CD4-positive, alpha-beta T cell (primary cell): ENCODE data around the gene PTPRD. TPM values are rescaled to one million over a fixed set of nuclear protein-coding genes. Genes with fewer than 3 reads are reported as not detected.

Experiments used
- ATAC-seq: fragments of 200-7000 bp; cut with Tn5 transposase; one replicate; pipeline ENCODE4 v1.10.0; 2022; ENCODE audit warnings: mild to moderate bottlenecking; ENCODE audit not compliant: poor library complexity
- CTCF ChIA-PET: fragments of 350-600 bp; sonication (Branson Sonifier 250); formaldehyde crosslinking; loops from one replicate; lab custom pipeline; 2021; ENCODE audit warnings: antibody characterized with exemption, inconsistent platforms; lab: Charles Lee
- POLR2A ChIA-PET: fragments of 350-600 bp; sonication (Branson Sonifier 250); formaldehyde crosslinking; loops from one replicate; lab custom pipeline; 2021; ENCODE audit warnings: antibody characterized with exemption, inconsistent platforms; lab: Charles Lee
- DNase-seq, 14 experiments: peaks; one replicate each; pipeline ENCODE4 v3.0.0-alpha.2; 2013 to 2020; ENCODE audit warnings: mixed read lengths in 2 of 14
- H3K27ac ChIP-seq, 2 donors: one replicate each; pipeline versions ENCODE4 v1.5.1 to v1.7.0; 2013; ENCODE audit warnings: low read length in 2 of 2, low read depth in 1 of 2, mild to moderate bottlenecking in 1 of 2
- H3K27me3 ChIP-seq, 2 experiments: 1 replicate in 1 of 2; 2 replicates in 1 of 2; pipeline versions ENCODE4 v1.6.1 to v1.7.0; 2013; ENCODE audit warnings: low read length in 2 of 2, control low read depth in 1 of 2, mild to moderate bottlenecking in 1 of 2, moderate library complexity in 1 of 2; ENCODE audit not compliant: insufficient read depth in 2 of 2, control insufficient read depth in 1 of 2
- H3K36me3 ChIP-seq: one replicate; pipeline ENCODE4 v1.6.1; 2013; ENCODE audit warnings: low read length, control low read depth; ENCODE audit not compliant: insufficient read depth
- H3K4me1 ChIP-seq: one replicate; pipeline ENCODE4 v1.6.1; 2013; ENCODE audit warnings: low read length, control low read depth; ENCODE audit not compliant: insufficient read depth
- H3K4me3 ChIP-seq: one replicate; pipeline ENCODE4 v1.5.1; 2013; ENCODE audit warnings: mild to moderate bottlenecking, low read length, moderate library complexity
- H3K9me3 ChIP-seq, 2 experiments: 1 replicate in 1 of 2; 2 replicates in 1 of 2; pipeline versions ENCODE4 v1.6.1 to v1.7.0; 2013; ENCODE audit warnings: low read length in 2 of 2, mild to moderate bottlenecking in 2 of 2, control low read depth in 1 of 2, moderate library complexity in 1 of 2; ENCODE audit not compliant: control insufficient read depth in 1 of 2, insufficient read depth in 1 of 2
- H3K27ac Mint-ChIP-seq: one replicate; pipeline ENCODE4 v1.8.0; 2020; ENCODE audit warnings: mixed read lengths
- H3K27me3 Mint-ChIP-seq: one replicate; pipeline ENCODE4 v1.8.0; 2021; ENCODE audit warnings: mixed read lengths
- H3K36me3 Mint-ChIP-seq: one replicate; pipeline ENCODE4 v1.8.0; 2021; ENCODE audit warnings: low read depth, mixed read lengths
- H3K4me1 Mint-ChIP-seq: one replicate; pipeline ENCODE4 v1.8.0; 2021; ENCODE audit warnings: low read depth, mixed read lengths
- H3K4me3 Mint-ChIP-seq: one replicate; pipeline ENCODE4 v1.8.0; 2020; ENCODE audit warnings: mild to moderate bottlenecking, mixed read lengths
- H3K9me3 Mint-ChIP-seq: one replicate; pipeline ENCODE4 v1.8.0; 2020; ENCODE audit warnings: mixed read lengths
- intact Hi-C, 2 experiments: fragments of 100-400 bp; cut with DNase I in 1 of 2; cut with micrococcal nuclease in 1 of 2; formaldehyde crosslinking; loops; one replicate each; pipeline versions ENCODE4 v1.15.1 to v1.9.0; 2023 to 2025; cut with DNase I, micrococcal nuclease
- total RNA-seq, 174 experiments: library from RNA in 2 of 174; stranded (reverse) in 2 of 174; gene quantifications; one replicate each; pipeline ENCODE4 v1.2.3 and lab custom pipeline; 2021 to 2026
- TF ChIP-seq, protein P1 (sequence below): fragments of 200-600 bp; IDR thresholded peaks from one replicate; pipeline ENCODE4 v1.8.0; 2022; ENCODE audit warnings: antibody characterized with exemption, mild to moderate bottlenecking

PTPRD gene
- total RNA-seq, 2 experiments from 2014 or later: not detected

DNA sequence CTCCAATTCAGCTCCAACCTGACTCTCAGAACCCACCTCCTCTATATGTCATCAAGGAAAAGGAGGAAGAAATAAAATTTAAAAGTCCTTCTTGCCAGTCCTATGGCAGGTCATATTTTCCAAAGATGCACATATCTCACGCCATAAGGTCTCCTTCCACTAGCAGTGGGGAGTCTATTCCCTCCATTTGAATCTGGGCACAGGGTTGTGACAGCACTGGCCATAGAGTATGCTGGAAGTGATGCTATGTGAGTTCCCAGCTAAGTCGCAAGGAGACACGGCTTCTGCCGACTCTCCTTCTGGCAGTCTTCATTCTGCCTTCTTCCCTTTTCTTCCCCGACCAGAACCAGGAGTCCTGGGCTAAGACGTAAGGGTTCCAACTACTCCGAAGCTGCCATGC, 1929.3 kb downstream of the PTPRD start:
- ChIA-PET POLR2A (no interaction called here), CTCF (no interaction called here)
- H3K27me3 ChIP-seq: no peaks in the 10 kb centered on the region
- no peaks in the 10 kb centered on the region for H3K27me3 Mint-ChIP-seq
- H3K27ac ChIP-seq: no peak overlapping the region
- no peak overlapping the region for H3K4me3 Mint-ChIP-seq
- TF ChIP-seq, protein P1, sequence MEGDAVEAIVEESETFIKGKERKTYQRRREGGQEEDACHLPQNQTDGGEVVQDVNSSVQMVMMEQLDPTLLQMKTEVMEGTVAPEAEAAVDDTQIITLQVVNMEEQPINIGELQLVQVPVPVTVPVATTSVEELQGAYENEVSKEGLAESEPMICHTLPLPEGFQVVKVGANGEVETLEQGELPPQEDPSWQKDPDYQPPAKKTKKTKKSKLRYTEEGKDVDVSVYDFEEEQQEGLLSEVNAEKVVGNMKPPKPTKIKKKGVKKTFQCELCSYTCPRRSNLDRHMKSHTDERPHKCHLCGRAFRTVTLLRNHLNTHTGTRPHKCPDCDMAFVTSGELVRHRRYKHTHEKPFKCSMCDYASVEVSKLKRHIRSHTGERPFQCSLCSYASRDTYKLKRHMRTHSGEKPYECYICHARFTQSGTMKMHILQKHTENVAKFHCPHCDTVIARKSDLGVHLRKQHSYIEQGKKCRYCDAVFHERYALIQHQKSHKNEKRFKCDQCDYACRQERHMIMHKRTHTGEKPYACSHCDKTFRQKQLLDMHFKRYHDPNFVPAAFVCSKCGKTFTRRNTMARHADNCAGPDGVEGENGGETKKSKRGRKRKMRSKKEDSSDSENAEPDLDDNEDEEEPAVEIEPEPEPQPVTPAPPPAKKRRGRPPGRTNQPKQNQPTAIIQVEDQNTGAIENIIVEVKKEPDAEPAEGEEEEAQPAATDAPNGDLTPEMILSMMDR: no peak
- no peaks in the 10 kb centered on the region for H3K4me1 Mint-ChIP-seq
- no peak overlapping the region for H3K27ac Mint-ChIP-seq
- no peak overlapping the region for H3K4me3 ChIP-seq
- H3K4me1 ChIP-seq: no peaks in the 10 kb centered on the region
- ATAC-seq (no peak), DNase-seq (no peak)
- no peaks in the 10 kb centered on the region for H3K9me3 Mint-ChIP-seq
- intact Hi-C loops: no loop called here
- H3K36me3 Mint-ChIP-seq: no peaks in the 10 kb centered on the region
- H3K9me3 ChIP-seq: no peaks in the 10 kb centered on the region
- H3K36me3 ChIP-seq: no peaks in the 10 kb centered on the region

DNA sequence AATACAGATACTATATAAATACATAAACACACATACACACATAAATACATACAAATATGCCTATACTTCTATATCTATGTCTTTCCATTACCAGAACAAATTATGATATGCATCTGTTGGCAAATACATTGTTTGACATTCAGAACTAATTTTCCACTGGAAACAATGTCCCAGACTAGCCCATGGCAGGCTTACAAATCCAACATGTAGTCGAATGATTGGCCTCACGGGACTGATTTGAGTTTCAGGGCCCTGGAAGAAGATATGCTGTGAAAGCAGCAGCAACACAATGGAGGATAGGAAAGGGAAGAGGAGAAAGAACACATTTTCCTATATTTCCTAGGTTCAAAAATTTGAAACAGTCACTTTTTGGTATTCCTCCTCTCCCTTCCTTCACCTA, 1932.1 kb downstream of the PTPRD start:
- no peak for DNase-seq
- TF ChIP-seq, protein P1: no peak
- no peaks in the 10 kb centered on the region for H3K27me3 Mint-ChIP-seq
- CTCF ChIA-PET: no interaction called here
- H3K4me1 Mint-ChIP-seq: no peaks in the 10 kb centered on the region
- POLR2A ChIA-PET: no interaction called here
- H3K4me3 Mint-ChIP-seq: no peak overlapping the region
- Histone ChIP-seq H3K9me3 (no peaks in the 10 kb centered on the region), H3K36me3 (no peaks in the 10 kb centered on the region), H3K4me1 (no peaks in the 10 kb centered on the region), H3K27me3 (no peaks in the 10 kb centered on the region), H3K4me3 (no peak overlapping the region), H3K27ac (no peak overlapping the region)
- H3K9me3 Mint-ChIP-seq: no peaks in the 10 kb centered on the region
- H3K36me3 Mint-ChIP-seq: no peaks in the 10 kb centered on the region
- ATAC-seq: no peak
- no peak overlapping the region for H3K27ac Mint-ChIP-seq
- intact Hi-C loops: no loop called here

DNA sequence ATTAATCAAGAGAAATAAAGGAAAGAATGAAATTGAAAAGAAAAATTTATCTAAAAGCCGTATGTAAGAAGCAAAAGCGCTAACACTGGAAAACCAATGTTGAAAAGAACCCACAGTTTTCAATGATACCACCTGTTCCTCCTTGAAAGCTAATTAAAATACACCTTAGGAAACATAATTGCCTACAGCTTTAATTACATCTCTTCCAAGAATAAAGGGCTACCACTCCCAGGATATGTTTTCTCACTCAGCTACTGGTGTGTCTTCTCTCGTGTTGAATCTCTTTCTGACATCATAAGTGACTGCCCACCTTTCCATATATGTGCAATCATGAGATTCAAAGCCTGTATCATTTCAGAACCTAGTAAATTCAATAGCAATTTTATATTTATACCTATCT, 1932.6 kb downstream of the PTPRD start:
- DNase-seq (no peak), ATAC-seq (no peak)
- Mint-ChIP-seq H3K27ac (no peak overlapping the region), H3K4me1 (no peaks in the 10 kb centered on the region), H3K9me3 (no peaks in the 10 kb centered on the region), H3K27me3 (no peaks in the 10 kb centered on the region), H3K36me3 (no peaks in the 10 kb centered on the region), H3K4me3 (no peak overlapping the region)
- ChIA-PET CTCF (no interaction called here), POLR2A (no interaction called here)
- no peaks in the 10 kb centered on the region for H3K27me3 ChIP-seq
- H3K4me1 ChIP-seq: no peaks in the 10 kb centered on the region
- TF ChIP-seq, protein P1: no peak
- no peak overlapping the region for H3K4me3 ChIP-seq
- intact Hi-C loops: no loop called here
- H3K27ac ChIP-seq: no peak overlapping the region
- no peaks in the 10 kb centered on the region for H3K36me3 ChIP-seq
- H3K9me3 ChIP-seq: no peaks in the 10 kb centered on the region
